Karpas-422 (cell line): ENCODE results near the gene ZBTB42. TPM values are rescaled to one million over a fixed set of nuclear protein-coding genes. Genes with fewer than 3 reads are reported as not detected.

Experiments used
- DNase-seq: peaks from one replicate; pipeline ENCODE4 v3.0.0-alpha.2; 2015
- H2AFZ ChIP-seq: fragments of 200-600 bp; sonication (generic); 2 replicates; pipeline ENCODE4 v1.6.1; 2014; ENCODE audit warnings: antibody characterized with exemption, low read length, mixed read lengths
- H3K27ac ChIP-seq: fragments of 200-600 bp; sonication (generic); 2 replicates; pipeline ENCODE4 v1.5.1; 2014; ENCODE audit warnings: mild to moderate bottlenecking, low read length, moderate library complexity
- H3K27me3 ChIP-seq: fragments of 200-600 bp; sonication (generic); 2 replicates; pipeline ENCODE4 v1.6.1; 2014; ENCODE audit warnings: low read length, mixed read lengths
- H3K36me3 ChIP-seq: fragments of 200-600 bp; sonication (generic); 2 replicates; pipeline ENCODE4 v1.6.1; 2014; ENCODE audit warnings: low read length, mixed read lengths; ENCODE audit not compliant: insufficient read depth
- H3K4me1 ChIP-seq: fragments of 200-600 bp; sonication (generic); 2 replicates; pipeline ENCODE4 v1.6.1; 2014; ENCODE audit warnings: mild to moderate bottlenecking, low read length, mixed read lengths
- H3K4me2 ChIP-seq: fragments of 200-600 bp; sonication (generic); 2 replicates; pipeline ENCODE4 v1.6.1; 2014; ENCODE audit warnings: low read length, low read depth, mild to moderate bottlenecking; ENCODE audit not compliant: poor library complexity, severe bottlenecking
- H3K4me3 ChIP-seq: fragments of 200-600 bp; sonication (generic); 2 replicates; pipeline ENCODE4 v1.5.1; 2014; ENCODE audit warnings: mild to moderate bottlenecking, antibody characterized with exemption, low read length, mixed read lengths
- H3K79me2 ChIP-seq: fragments of 200-600 bp; sonication (generic); 2 replicates; pipeline ENCODE4 v1.6.1; 2014; ENCODE audit warnings: mild to moderate bottlenecking, low read length, mixed read lengths
- H3K9ac ChIP-seq: fragments of 200-600 bp; sonication (generic); 2 replicates; pipeline ENCODE4 v1.6.0; 2014; ENCODE audit warnings: low read length
- H3K9me2 ChIP-seq: fragments of 200-600 bp; sonication (generic), shearing (Covaris generic); replicated peaks from 2 replicates; pipeline ENCODE4 v1.6.0; 2014; ENCODE audit warnings: mild to moderate bottlenecking, low read length, moderate library complexity; ENCODE audit not compliant: insufficient read depth
- H3K9me3 ChIP-seq: fragments of 300-700, 200-600 bp; sonication (generic); 2 replicates; pipeline ENCODE4 v1.6.1; 2014; ENCODE audit warnings: low read length, mixed read lengths
- H4K20me1 ChIP-seq: fragments of 200-600 bp; sonication (generic); 2 replicates; pipeline ENCODE4 v1.6.1; 2014; ENCODE audit warnings: mild to moderate bottlenecking, antibody characterized with exemption, low read length, low read depth; ENCODE audit not compliant: insufficient read depth
- total RNA-seq: library from RNA; depleted of rRNA; stranded (reverse); fragments of >200 nt; shearing (Covaris generic); gene quantifications from 2 replicates; pipeline ENCODE4 v1.2.3, GENCODE V29; 2014; ENCODE audit warnings: low replicate concordance

The ZBTB42 gene
- total RNA-seq, 1 experiment from 2014 or later: 0.45 TPM

DNA sequence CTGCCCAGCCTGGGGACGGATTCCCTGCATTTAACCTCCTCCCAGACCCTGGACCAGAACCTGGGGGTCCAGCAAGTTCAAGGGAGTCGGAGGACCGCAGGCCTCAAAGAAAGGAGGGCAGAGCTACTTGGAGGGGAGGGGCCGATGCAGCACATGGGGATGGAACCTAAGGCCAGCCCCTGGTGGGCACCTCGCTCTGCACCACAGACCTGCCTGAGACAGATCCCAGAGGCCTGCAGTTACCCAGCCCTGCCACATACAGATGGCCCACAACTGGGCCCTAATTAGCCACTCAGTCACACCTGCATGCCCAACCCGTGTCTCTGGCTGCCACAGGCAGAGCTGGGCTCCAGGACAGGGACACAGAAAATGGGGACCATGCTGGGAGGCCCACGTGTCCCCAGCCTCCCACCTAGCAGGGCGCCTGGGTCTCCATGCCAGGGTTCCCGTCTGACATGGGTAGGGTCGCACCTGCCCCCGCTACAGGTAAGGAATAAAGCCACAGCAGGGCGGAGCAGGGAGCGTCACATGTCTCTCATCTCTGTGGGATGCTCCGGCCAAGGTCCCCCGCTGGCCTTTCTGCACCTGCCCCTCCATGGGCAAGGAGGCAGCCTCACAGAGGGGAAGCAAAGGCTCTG is 22.1 kb upstream of the ZBTB42 start:
- H3K27ac ChIP-seq: no peak overlapping the region
- H3K4me1 ChIP-seq: no peaks in the 10 kb centered on the region
- H3K36me3 ChIP-seq: peaks cover 30% of the 10 kb centered on the region
- H3K79me2 ChIP-seq: no peaks in the 10 kb centered on the region
- H3K27me3 ChIP-seq: no peaks in the 10 kb centered on the region
- peaks cover 24% of the 10 kb centered on the region; the same call in 1 of the 2 replicates for H4K20me1 ChIP-seq
- DNase-seq: no peak
- H2AFZ ChIP-seq: no peak overlapping the region
- no peaks in the 10 kb centered on the region for H3K9me2 ChIP-seq
- H3K4me2 ChIP-seq: no peak overlapping the region
- H3K9me3 ChIP-seq: no peaks in the 10 kb centered on the region
- H3K9ac ChIP-seq: no peak overlapping the region
- H3K4me3 ChIP-seq: no peak overlapping the region

DNA sequence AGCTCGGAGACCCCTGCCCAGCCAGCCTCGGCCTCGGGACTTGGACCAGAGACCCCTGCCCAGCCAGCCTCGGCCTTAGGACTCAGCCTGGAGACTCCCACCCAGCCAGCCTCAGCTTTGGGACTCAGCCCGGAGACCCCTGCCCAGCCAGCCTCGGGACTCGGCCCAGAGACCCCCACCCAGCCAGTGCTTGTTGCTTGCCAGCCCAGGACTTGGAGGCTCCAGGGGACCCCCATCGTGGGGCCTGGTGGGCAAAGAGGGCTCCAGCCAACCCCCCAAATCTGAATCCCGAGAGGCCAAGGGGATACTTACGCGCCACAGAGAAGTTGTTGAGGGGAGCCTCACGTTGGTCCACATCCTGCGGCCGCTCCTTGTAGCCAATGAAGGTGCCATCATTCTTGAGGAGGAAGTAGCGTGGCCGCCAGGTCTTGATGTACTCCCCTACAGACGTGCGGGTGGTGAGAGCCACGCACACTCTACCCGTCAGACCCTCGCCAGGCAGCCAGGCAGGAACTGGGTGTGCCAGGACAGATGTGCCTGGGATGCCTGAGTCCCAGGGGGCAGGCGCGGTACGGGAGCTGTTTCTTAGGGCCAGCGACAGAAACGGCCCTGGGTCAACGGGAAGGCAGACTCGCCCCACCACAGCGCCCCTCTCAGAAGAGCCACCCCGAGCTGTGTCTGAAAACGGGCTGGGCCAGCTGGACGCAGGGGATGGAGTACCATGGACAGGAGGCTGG is 21.0 kb upstream of the ZBTB42 start:
- DNase-seq: no peak
- H3K27ac ChIP-seq: no peak overlapping the region
- H3K36me3 ChIP-seq: peaks cover 26% of the 10 kb centered on the region
- H3K4me1 ChIP-seq: no peaks in the 10 kb centered on the region
- peaks cover 29% of the 10 kb centered on the region; the same call in 1 of the 2 replicates for H4K20me1 ChIP-seq
- no peak overlapping the region for H3K9ac ChIP-seq
- H3K27me3 ChIP-seq: no peaks in the 10 kb centered on the region
- no peaks in the 10 kb centered on the region; the same call in 1 of the 2 replicates for H3K79me2 ChIP-seq
- H3K4me3 ChIP-seq: no peak overlapping the region
- H3K9me2 ChIP-seq: no peaks in the 10 kb centered on the region
- no peaks in the 10 kb centered on the region for H3K9me3 ChIP-seq
- no peak overlapping the region for H3K4me2 ChIP-seq
- H2AFZ ChIP-seq: no peak overlapping the region

DNA sequence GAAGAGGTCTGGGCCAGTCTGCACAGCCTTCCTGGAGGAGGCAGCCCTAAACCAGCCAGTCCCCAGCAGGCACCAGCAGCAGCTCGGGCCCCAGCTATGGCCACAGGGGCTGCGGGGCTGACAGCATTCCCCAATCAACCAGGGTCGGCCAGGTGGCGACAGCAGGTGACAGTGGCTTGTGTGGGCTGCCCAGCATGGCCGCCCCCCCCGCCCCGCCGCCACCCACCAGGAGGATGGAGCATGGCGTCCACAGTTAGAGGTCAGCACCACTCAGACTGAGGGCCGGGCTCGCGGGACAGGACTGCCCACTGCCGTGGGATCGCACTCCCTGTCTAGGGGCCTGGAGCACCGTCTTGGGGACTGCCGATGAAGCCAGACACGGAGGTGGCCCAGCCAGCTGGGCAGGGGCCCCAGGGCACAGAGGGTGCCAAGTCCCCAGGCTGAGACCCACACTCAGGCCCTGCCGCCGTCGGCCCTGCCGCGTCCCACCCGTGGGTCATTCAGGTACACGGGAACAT is 20.3 kb upstream of the ZBTB42 start:
- Histone ChIP-seq H3K4me3 (no peak overlapping the region), H3K79me2 (no peaks in the 10 kb centered on the region; the same call in 1 of the 2 replicates), H3K9ac (no peak overlapping the region), H3K9me2 (no peaks in the 10 kb centered on the region), H2AFZ (no peak overlapping the region), H3K27ac (no peak overlapping the region), H3K27me3 (no peaks in the 10 kb centered on the region), H3K36me3 (peaks cover 21% of the 10 kb centered on the region), H3K4me1 (no peaks in the 10 kb centered on the region), H3K4me2 (no peak overlapping the region), H3K9me3 (no peaks in the 10 kb centered on the region), H4K20me1 (peaks cover 36% of the 10 kb centered on the region; the same call in 1 of the 2 replicates)
- no peak for DNase-seq

DNA sequence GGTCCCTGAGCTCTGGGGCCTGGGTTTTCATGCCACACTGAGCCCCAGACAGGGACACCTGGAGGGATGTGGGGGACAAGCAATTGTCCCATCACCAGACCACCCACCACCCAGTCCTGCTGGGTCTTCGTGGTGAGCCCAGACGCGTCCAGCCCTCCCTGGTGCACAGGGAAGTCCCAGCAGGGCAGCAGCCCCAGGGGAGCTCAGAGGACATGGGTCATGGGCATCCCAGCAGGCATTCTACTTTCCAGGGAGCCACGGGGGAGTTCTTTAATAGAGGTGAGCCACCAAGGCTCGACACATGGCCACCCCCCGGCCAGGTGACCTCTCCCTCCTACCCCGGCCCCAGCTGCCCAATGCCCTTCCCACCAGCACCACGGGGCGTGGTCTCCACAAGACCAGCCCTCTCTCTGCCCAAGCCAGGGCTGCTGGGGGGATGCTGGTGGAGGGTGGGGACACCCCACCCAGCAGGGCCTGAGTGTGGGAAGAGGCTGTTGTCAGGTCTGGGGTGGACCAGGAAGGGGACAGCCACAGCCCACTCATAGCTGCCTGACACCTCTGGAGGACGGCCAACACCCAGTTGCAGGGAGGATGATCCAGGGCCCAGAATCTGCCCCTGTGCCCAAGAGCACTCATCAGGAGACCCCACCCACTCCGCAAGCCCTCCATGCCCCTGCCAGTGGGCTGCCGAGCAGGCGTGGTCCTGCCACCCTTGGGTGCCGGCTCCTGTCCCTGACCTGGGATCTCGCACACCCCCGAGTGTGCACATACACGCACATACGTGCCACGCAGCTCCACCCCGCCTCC is 19.4 kb upstream of the ZBTB42 start:
- no peak overlapping the region for H3K9ac ChIP-seq
- H3K36me3 ChIP-seq: peaks cover 16% of the 10 kb centered on the region
- H3K27ac ChIP-seq: no peak overlapping the region
- DNase-seq: no peak
- peaks cover 38% of the 10 kb centered on the region; the same call in 1 of the 2 replicates for H4K20me1 ChIP-seq
- no peaks in the 10 kb centered on the region; the same call in 1 of the 2 replicates for H3K79me2 ChIP-seq
- no peak overlapping the region for H3K4me3 ChIP-seq
- H3K9me2 ChIP-seq: no peaks in the 10 kb centered on the region
- H3K4me2 ChIP-seq: no peak overlapping the region
- H3K9me3 ChIP-seq: no peaks in the 10 kb centered on the region
- H3K4me1 ChIP-seq: no peaks in the 10 kb centered on the region
- no peaks in the 10 kb centered on the region for H3K27me3 ChIP-seq
- no peak overlapping the region for H2AFZ ChIP-seq

DNA sequence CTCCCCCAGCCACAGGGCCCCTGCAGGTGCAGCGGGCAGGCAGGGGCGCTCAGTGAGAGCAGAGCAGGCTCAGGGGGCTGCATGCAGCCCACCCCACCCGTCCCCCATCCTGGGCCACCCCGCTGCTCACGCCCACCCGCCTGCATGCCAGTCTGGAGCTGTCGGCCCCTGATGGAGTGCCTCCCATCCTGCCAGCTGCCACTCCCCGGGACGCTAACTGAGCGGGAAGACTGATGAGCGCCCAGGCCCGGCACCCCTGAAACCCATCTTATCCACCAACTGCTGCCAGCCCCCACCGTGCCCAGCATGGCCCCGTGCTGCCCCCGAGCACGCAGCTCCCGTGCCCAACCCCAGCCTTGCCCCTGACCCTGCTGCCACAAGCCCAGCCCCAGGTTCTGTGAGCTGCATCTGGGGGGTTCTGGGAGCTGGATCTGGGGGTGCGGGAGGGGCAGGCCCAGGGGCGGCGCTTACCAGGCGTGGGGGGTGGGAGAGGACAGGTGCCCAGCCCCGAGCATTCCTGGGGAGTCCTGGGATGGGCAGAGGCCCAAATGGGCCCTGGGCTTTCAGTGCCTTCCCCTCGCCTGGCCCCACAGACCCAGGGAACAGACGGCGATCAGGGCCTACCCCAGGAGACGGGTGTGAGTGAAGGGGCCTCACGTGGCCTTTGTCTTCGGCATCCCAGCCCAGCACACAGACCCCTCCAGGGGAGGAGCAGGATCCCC is 18.7 kb upstream of the ZBTB42 start:
- Histone ChIP-seq H2AFZ (no peak overlapping the region), H3K27me3 (no peaks in the 10 kb centered on the region), H3K79me2 (no peaks in the 10 kb centered on the region; the same call in 1 of the 2 replicates), H3K4me3 (no peak overlapping the region), H3K9ac (no peak overlapping the region), H3K36me3 (peaks cover 8% of the 10 kb centered on the region; the same call in 1 of the 2 replicates), H3K9me3 (no peaks in the 10 kb centered on the region), H3K4me1 (no peaks in the 10 kb centered on the region), H4K20me1 (peaks cover 41% of the 10 kb centered on the region; the same call in 1 of the 2 replicates), H3K4me2 (no peak overlapping the region), H3K9me2 (no peaks in the 10 kb centered on the region), H3K27ac (no peak overlapping the region)
- DNase-seq: no peak

DNA sequence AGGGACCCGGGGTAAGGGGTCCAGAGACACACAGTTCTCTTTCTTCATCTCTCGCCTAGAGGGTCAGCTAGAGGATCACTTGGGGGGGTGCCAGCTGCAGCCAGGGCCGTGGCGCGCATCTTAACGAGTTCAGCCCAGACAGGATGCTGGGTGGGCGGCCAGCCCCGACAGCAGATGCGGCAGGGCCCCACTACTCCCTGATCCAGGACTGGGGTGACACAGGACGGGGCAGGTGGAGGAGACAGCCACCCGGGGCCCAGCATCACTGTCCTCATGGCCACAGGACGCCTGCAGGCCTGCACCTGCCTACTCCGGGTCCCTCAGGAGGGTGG is 18.1 kb upstream of the ZBTB42 start:
- Histone ChIP-seq H3K9me3 (no peaks in the 10 kb centered on the region), H2AFZ (no peak overlapping the region), H3K4me1 (no peaks in the 10 kb centered on the region), H3K4me2 (no peak overlapping the region), H4K20me1 (peaks cover 35% of the 10 kb centered on the region; the same call in 1 of the 2 replicates), H3K27ac (no peak overlapping the region), H3K9me2 (no peaks in the 10 kb centered on the region), H3K36me3 (0 out of 2 replicates have a peak, but pooled peaks cover 3% of the 10 kb centered on the region), H3K79me2 (peaks cover 3% of the 10 kb centered on the region; the same call in 1 of the 2 replicates), H3K9ac (no peak overlapping the region), H3K27me3 (no peaks in the 10 kb centered on the region), H3K4me3 (no peak overlapping the region)
- DNase-seq: no peak

DNA sequence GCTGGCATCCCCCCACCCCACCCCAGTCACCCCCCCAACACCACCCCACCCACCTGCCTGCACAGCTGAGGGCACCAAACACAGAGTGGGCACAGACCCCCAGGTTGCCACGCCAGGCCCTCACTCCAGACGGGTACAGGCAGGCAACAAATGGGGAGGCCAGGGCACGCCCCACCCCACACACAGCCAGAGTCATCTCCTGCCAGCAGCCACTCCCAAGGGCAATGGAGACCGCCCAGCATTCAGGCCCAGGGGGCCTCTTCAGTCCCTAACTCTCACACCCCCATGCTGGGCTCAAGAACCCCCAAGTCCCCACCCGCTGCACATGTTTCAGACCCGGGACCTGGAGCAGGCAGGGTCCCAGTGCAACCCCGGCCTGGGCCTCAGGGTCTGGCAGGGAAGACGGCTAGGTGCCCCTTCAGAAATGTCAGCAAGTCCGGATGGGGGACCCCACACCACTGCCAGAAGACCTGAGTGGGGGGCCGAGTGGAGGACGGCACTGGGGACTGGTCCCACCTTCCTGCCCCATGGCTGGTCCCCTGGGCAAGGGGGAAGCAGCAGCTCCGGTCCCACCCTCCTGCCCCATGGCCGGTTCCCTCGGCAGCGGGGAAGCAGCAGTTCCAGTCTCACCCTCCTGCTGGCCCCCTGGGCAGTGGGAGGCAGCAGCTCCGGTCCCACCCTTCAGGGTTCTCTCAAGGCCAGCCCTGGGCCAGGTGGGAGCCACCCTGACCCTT is 17.2 kb upstream of the ZBTB42 start:
- H3K4me2 ChIP-seq: no peak overlapping the region
- H3K36me3 ChIP-seq: no peaks in the 10 kb centered on the region
- H3K4me1 ChIP-seq: no peaks in the 10 kb centered on the region
- H3K9me2 ChIP-seq: no peaks in the 10 kb centered on the region
- no peak overlapping the region for H2AFZ ChIP-seq
- peaks cover 7% of the 10 kb centered on the region; the same call in 1 of the 2 replicates for H3K79me2 ChIP-seq
- H3K9ac ChIP-seq: no peak overlapping the region
- H3K4me3 ChIP-seq: no peak overlapping the region
- no peaks in the 10 kb centered on the region for H3K9me3 ChIP-seq
- H3K27ac ChIP-seq: no peak overlapping the region
- no peaks in the 10 kb centered on the region for H3K27me3 ChIP-seq
- peaks cover 32% of the 10 kb centered on the region; the same call in 1 of the 2 replicates for H4K20me1 ChIP-seq
- no peak for DNase-seq
